ENCODE results near the gene PDCD7. TPM values are rescaled to one million over a fixed set of nuclear protein-coding genes. Genes with fewer than 3 reads are reported as not detected.

PDCD7 gene
- total RNA-seq, 1 experiment from 2014 or later, result 9.5 TPM

DNA sequence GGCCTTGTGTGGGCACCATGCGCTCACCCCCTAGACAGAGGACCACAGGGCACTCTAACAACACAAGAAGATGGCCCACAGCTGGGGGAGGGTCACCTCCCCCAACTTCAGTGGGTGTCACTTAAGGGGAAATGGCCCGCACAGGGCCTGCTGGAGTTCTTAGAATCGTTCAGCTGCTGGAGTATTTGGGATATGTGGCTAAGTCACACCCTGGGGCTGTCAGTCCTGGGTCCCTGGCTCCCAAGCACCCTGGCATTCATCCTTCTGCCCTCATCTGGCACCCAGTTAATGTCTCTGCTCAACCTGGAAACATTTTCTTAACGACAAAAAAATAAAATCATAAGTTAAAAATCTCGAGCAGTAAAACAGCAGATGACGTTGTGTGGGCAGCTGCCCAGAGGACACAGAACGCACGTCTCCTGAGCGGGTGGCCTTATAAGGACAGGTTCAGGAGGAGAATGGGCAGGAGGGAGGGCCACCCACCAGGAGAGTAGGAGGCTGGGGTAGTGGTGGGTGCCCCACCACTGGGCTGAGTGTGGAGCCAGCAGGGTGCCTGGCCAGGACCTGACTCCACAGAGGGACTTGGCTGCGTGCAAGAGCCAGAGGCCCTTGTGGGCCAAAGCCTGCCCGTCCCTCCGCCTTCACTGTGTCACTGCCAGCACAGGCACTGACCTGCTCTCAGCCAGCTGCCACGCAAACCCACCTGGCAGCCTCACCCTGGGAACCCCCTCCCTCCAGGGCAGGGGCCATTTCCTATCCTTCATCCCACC lies 45.5 kb downstream of the PDCD7 start:
- no peaks in the 10 kb centered on the region for H3K36me3 ChIP-seq (ENCODE audit: low read depth, low read length)
- no TSS peak for BruUV-seq (replicated peaks)
- H3K4me1 ChIP-seq (ENCODE audit: insufficient read depth, low read length), result no peaks in the 10 kb centered on the region
- no peak overlapping the region for H2AFZ ChIP-seq (ENCODE audit: low read length)
- no peaks in the 10 kb centered on the region for H4K20me1 ChIP-seq (ENCODE audit: low read length)
- TF ChIP-seq, protein P1, sequence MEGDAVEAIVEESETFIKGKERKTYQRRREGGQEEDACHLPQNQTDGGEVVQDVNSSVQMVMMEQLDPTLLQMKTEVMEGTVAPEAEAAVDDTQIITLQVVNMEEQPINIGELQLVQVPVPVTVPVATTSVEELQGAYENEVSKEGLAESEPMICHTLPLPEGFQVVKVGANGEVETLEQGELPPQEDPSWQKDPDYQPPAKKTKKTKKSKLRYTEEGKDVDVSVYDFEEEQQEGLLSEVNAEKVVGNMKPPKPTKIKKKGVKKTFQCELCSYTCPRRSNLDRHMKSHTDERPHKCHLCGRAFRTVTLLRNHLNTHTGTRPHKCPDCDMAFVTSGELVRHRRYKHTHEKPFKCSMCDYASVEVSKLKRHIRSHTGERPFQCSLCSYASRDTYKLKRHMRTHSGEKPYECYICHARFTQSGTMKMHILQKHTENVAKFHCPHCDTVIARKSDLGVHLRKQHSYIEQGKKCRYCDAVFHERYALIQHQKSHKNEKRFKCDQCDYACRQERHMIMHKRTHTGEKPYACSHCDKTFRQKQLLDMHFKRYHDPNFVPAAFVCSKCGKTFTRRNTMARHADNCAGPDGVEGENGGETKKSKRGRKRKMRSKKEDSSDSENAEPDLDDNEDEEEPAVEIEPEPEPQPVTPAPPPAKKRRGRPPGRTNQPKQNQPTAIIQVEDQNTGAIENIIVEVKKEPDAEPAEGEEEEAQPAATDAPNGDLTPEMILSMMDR (conservative IDR thresholded peaks at IDR 0.05; ENCODE audit: low read depth, low read length), result no peak
- no peak for TF ChIP-seq EZH2phosphoT487 (IDR thresholded peaks at IDR 0.05; ENCODE audit: borderline replicate concordance, low read length)
- no peak for TF ChIP-seq EZH2 (IDR thresholded peaks at IDR 0.05; ENCODE audit: low read length, unreplicated experiment)
- H3K27me3 ChIP-seq (ENCODE audit: low read length), result no peaks in the 10 kb centered on the region
- no peak overlapping the region for H3K27ac ChIP-seq (ENCODE audit: low read length)
- H3K4me3 ChIP-seq (ENCODE audit: low read length), result no peak overlapping the region
- no peaks in the 10 kb centered on the region for H3K79me2 ChIP-seq (ENCODE audit: low read length)
- H3K9me2 ChIP-seq (replicated peaks; ENCODE audit: low read length), result no peaks in the 10 kb centered on the region
- H3F3A ChIP-seq (ENCODE audit: low read length, unreplicated experiment), result no peaks in the 10 kb centered on the region
- ATAC-seq (no peak), DNase-seq (no peak)
- intact Hi-C loops (cut with micrococcal nuclease), result loop anchor here (2.0 kb wide), 1 partner anchor 33 kb away; no protein-coding TSS in a partner anchor
- no peak overlapping the region for H3K4me2 ChIP-seq (ENCODE audit: low read length)
- POLR2A ChIA-PET (ENCODE audit: unreplicated experiment), result no interaction called here
- no peak overlapping the region for H3K9ac ChIP-seq (ENCODE audit: low read length)
- CTCF ChIA-PET, result no interaction called here
- H3K9me3 ChIP-seq (ENCODE audit: low read length), result no peaks in the 10 kb centered on the region

DNA sequence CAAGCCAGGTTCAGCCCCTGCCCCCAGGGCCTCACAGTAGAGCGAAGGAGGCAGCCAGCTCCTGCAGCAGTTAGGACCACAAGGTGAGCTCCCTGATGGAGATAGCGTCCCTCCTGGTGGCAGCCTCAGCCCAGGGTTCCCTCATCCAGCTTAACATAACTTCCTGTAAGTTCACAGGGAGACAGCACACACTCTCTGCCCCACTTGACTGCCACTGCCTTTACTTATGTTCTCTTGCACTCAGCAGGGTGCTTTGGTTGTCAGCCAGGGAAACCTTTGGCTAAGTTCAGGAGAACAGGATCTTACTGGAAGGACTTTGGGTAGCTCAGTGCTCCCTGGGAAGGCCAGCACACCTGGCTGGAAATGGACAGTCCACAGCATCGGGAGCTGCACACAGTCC lies 46.2 kb downstream of the PDCD7 start:
- Histone ChIP-seq H3K27me3 (ENCODE audit: low read length) (no peaks in the 10 kb centered on the region), H3K4me2 (ENCODE audit: low read length) (no peak overlapping the region), H3K36me3 (ENCODE audit: low read depth, low read length) (no peaks in the 10 kb centered on the region), H3K9me3 (ENCODE audit: low read length) (no peaks in the 10 kb centered on the region), H3F3A (ENCODE audit: low read length, unreplicated experiment) (no peaks in the 10 kb centered on the region), H3K79me2 (ENCODE audit: low read length) (no peaks in the 10 kb centered on the region), H2AFZ (ENCODE audit: low read length) (no peak overlapping the region), H3K9me2 (replicated peaks; ENCODE audit: low read length) (no peaks in the 10 kb centered on the region), H3K9ac (ENCODE audit: low read length) (no peak overlapping the region), H4K20me1 (ENCODE audit: low read length) (no peaks in the 10 kb centered on the region), H3K4me3 (ENCODE audit: low read length) (no peak overlapping the region), H3K27ac (ENCODE audit: low read length) (no peak overlapping the region), H3K4me1 (ENCODE audit: insufficient read depth, low read length) (no peaks in the 10 kb centered on the region)
- intact Hi-C loops (cut with micrococcal nuclease), result loop anchor here (2.0 kb wide), 1 partner anchor 33 kb away; no protein-coding TSS in a partner anchor
- POLR2A ChIA-PET (ENCODE audit: unreplicated experiment), result no interaction called here
- ATAC-seq (no peak), DNase-seq (no peak)
- CTCF ChIA-PET, result interaction anchor here (0.6 kb wide), 1 partner anchor 76 kb away, joined by 8 read pairs; no protein-coding TSS in a partner anchor
- no TSS peak for BruUV-seq (replicated peaks)
- TF ChIP-seq EZH2 (IDR thresholded peaks at IDR 0.05; ENCODE audit: low read length, unreplicated experiment), result no peak
- TF ChIP-seq, protein P1 (conservative IDR thresholded peaks at IDR 0.05; ENCODE audit: low read depth, low read length), result no peak
- TF ChIP-seq EZH2phosphoT487 (IDR thresholded peaks at IDR 0.05; ENCODE audit: borderline replicate concordance, low read length), result no peak

DNA sequence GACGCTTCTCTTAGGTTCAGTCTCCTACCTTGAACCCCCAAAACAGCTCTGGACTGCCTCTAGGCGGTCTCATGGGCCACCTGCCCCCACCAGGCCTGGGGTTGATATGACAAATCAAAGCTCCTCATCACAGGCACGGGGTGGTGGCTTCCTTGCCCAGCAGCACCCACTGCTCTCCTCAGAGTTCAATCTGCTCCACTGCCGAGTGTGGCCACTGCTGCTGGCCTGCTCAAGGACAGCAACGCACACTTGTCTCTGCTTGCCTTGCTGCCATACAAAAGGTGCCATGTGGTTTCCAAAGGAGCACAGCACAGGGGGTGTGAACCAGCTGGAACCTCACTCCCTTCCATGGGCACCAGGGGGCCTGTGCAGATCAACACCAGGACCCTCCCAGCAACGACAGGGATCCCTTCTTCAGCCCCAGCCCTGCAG lies 46.9 kb downstream of the PDCD7 start:
- Histone ChIP-seq H3K36me3 (ENCODE audit: low read depth, low read length) (no peaks in the 10 kb centered on the region), H2AFZ (ENCODE audit: low read length) (no peak overlapping the region), H3F3A (ENCODE audit: low read length, unreplicated experiment) (no peaks in the 10 kb centered on the region), H3K9me2 (replicated peaks; ENCODE audit: low read length) (no peaks in the 10 kb centered on the region), H4K20me1 (ENCODE audit: low read length) (no peaks in the 10 kb centered on the region), H3K27ac (ENCODE audit: low read length) (no peak overlapping the region), H3K27me3 (ENCODE audit: low read length) (no peaks in the 10 kb centered on the region), H3K9ac (ENCODE audit: low read length) (no peak overlapping the region), H3K4me1 (ENCODE audit: insufficient read depth, low read length) (no peaks in the 10 kb centered on the region), H3K4me2 (ENCODE audit: low read length) (no peak overlapping the region), H3K79me2 (ENCODE audit: low read length) (no peaks in the 10 kb centered on the region), H3K9me3 (ENCODE audit: low read length) (no peaks in the 10 kb centered on the region), H3K4me3 (ENCODE audit: low read length) (no peak overlapping the region)
- intact Hi-C loops (cut with micrococcal nuclease), result loop anchor here (1.0 to 2.0 kb wide), 2 partner anchors 32 to 53 kb away; no protein-coding TSS in a partner anchor
- ChIA-PET POLR2A (ENCODE audit: unreplicated experiment) (no interaction called here), CTCF (no interaction called here)
- peak; percentile 18; the same call in 1 of the 2 replicates for ATAC-seq
- DNase-seq, result no peak
- no peak for TF ChIP-seq EZH2phosphoT487 (IDR thresholded peaks at IDR 0.05; ENCODE audit: borderline replicate concordance, low read length)
- TF ChIP-seq, protein P1 (conservative IDR thresholded peaks at IDR 0.05; ENCODE audit: low read depth, low read length), result 0 out of 2 replicates have a peak, but pooled peaks have one; percentile 10
- no TSS peak for BruUV-seq (replicated peaks)
